NT2/D1 (cell line): ENCODE results near the gene PYM1.

Source experiments
- DNase-seq: peaks from one replicate; pipeline ENCODE4 v3.0.0-alpha.2; 2011; ENCODE audit warnings: low read depth, low spot score
- H3K27me3 ChIP-seq: 2 replicates; pipeline ENCODE4 v1.6.0; 2011; ENCODE audit warnings: mild to moderate bottlenecking; ENCODE audit not compliant: insufficient read length, insufficient read depth
- H3K36me3 ChIP-seq: 2 replicates; pipeline ENCODE4 v1.6.1; 2011; ENCODE audit warnings: mild to moderate bottlenecking, low read length, mixed read lengths; ENCODE audit not compliant: insufficient read depth, insufficient read length
- H3K4me1 ChIP-seq: 2 replicates; pipeline ENCODE4 v1.5.1; 2011; ENCODE audit not compliant: insufficient read depth, insufficient read length
- H3K4me3 ChIP-seq: 2 replicates; pipeline ENCODE4 v1.5.1; 2011; ENCODE audit warnings: low read depth; ENCODE audit not compliant: insufficient read length
- H3K9ac ChIP-seq: 2 replicates; pipeline ENCODE4 v1.6.0; 2011; ENCODE audit warnings: low read depth; ENCODE audit not compliant: insufficient read length
- H3K9me3 ChIP-seq: 2 replicates; pipeline ENCODE4 v1.5.1; 2011; ENCODE audit warnings: mild to moderate bottlenecking, low read length; ENCODE audit not compliant: insufficient read depth
- SUZ12 ChIP-seq: IDR thresholded peaks from 2 replicates; pipeline ENCODE4 v1.6.1; 2011; ENCODE audit not compliant: insufficient read length, insufficient read depth; ENCODE audit errors: extremely low read depth
- YY1 ChIP-seq: IDR thresholded peaks from 2 replicates; pipeline ENCODE4 v1.6.1; 2011; ENCODE audit not compliant: insufficient read length, insufficient read depth
- ZNF274 ChIP-seq: IDR thresholded peaks from 2 replicates; pipeline ENCODE4 v1.6.1; 2011; ENCODE audit warnings: mild to moderate bottlenecking, low read depth, low read length

PYM1 gene

GRCh38 chr12:55970775-55971174 is 43.1 kb upstream of the PYM1 start:
- TF ChIP-seq SUZ12 (no peak), ZNF274 (no peak), YY1 (no peak)
- Histone ChIP-seq H3K4me3 (no peak overlapping the region), H3K27me3 (no peaks in the 10 kb centered on the region), H3K9ac (no peak overlapping the region), H3K9me3 (no peaks in the 10 kb centered on the region), H3K36me3 (peaks cover 46% of the 10 kb centered on the region), H3K4me1 (peaks cover 7% of the 10 kb centered on the region)
- DNase-seq, result no peak

- peaks cover 46% of the 10 kb centered on the region for H3K36me3 ChIP-seq
These were observed 41.7 kb upstream of the PYM1 start for GRCh38 chr12:55969356-55969755.

GRCh38 chr12:55966408-55967281 is 39.0 kb upstream of the PYM1 start, which contains the start of gene CDK2:
CDK2 (plus strand) TSS chr12:55966830; CDS start chr12:55967009, 179 bp downstream.
- Histone ChIP-seq H3K36me3 (peaks cover 38% of the 10 kb centered on the region), H3K9me3 (no peaks in the 10 kb centered on the region), H3K27me3 (no peaks in the 10 kb centered on the region), H3K4me3 (peak within 1 kb of the TSS; percentile 76), H3K4me1 (peaks cover 6% of the 10 kb centered on the region), H3K9ac (peak within 1 kb of the TSS; percentile 88)
- TF ChIP-seq YY1 (no peak), ZNF274 (no peak)
- peak; percentile 78 for DNase-seq

More at GRCh38 chr12:55969356-55969755, 41.7 kb upstream of the PYM1 start:
- H3K9ac ChIP-seq, result no peak overlapping the region
- H3K27me3 ChIP-seq, result no peaks in the 10 kb centered on the region
- H3K4me1 ChIP-seq, result peaks cover 7% of the 10 kb centered on the region
- H3K9me3 ChIP-seq, result no peaks in the 10 kb centered on the region
- no peak for TF ChIP-seq SUZ12
- no peak for TF ChIP-seq YY1
- TF ChIP-seq ZNF274, result no peak
- no peak overlapping the region for H3K4me3 ChIP-seq
- DNase-seq, result no peak

- peaks cover 31% of the 10 kb centered on the region for H3K36me3 ChIP-seq
- H3K4me3 ChIP-seq, result peak within 1 kb of the TSS; percentile 76
- peak within 1 kb of the TSS; percentile 88 for H3K9ac ChIP-seq
- no peaks in the 10 kb centered on the region for H3K9me3 ChIP-seq
- no peaks in the 10 kb centered on the region for H3K27me3 ChIP-seq
- peaks cover 6% of the 10 kb centered on the region for H3K4me1 ChIP-seq
- TF ChIP-seq ZNF274, result no peak
- no peak for TF ChIP-seq YY1
- TF ChIP-seq SUZ12, result no peak
- DNase-seq, result no peak
These were observed 38.3 kb upstream of the PYM1 start, which contains the start of gene PMEL for GRCh38 chr12:55965941-55966407. PMEL (minus strand) TSS chr12:55966042; CDS start chr12:55966011, 31 bp downstream.

GRCh38 chr12:55965240-55965639 is 37.5 kb upstream of the PYM1 start:
- DNase-seq, result no peak
- Histone ChIP-seq H3K27me3 (no peaks in the 10 kb centered on the region), H3K4me1 (peaks cover 6% of the 10 kb centered on the region), H3K9me3 (no peaks in the 10 kb centered on the region), H3K4me3 (peak overlapping the region; percentile 76), H3K9ac (peak overlapping the region; percentile 61), H3K36me3 (peaks cover 24% of the 10 kb centered on the region)
- no peak for TF ChIP-seq ZNF274
- TF ChIP-seq SUZ12, result no peak

- Histone ChIP-seq H3K4me3 (no peak overlapping the region), H3K27me3 (no peaks in the 10 kb centered on the region), H3K9me3 (no peaks in the 10 kb centered on the region), H3K36me3 (peaks cover 12% of the 10 kb centered on the region), H3K4me1 (peaks cover 6% of the 10 kb centered on the region), H3K9ac (no peak overlapping the region)
- DNase-seq, result no peak
- TF ChIP-seq ZNF274 (no peak), SUZ12 (no peak), YY1 (no peak)
These were observed 36.1 kb upstream of the PYM1 start for GRCh38 chr12:55963760-55964159.

GRCh38 chr12:55957106-55957859 is 29.6 kb upstream of the PYM1 start:
- TF ChIP-seq SUZ12, result no peak
- no peak for TF ChIP-seq YY1
- TF ChIP-seq ZNF274, result no peak
- Histone ChIP-seq H3K36me3 (peaks cover 45% of the 10 kb centered on the region), H3K4me3 (no peak overlapping the region), H3K4me1 (peaks cover 3% of the 10 kb centered on the region), H3K9ac (no peak overlapping the region), H3K9me3 (no peaks in the 10 kb centered on the region), H3K27me3 (no peaks in the 10 kb centered on the region)
- no peak for DNase-seq
